ENCODE results near the gene SH3TC1.

SH3TC1 gene

GRCh38 chr4:8199594-8200301, 658 bp downstream of the SH3TC1 start:
- POLR2A ChIA-PET (ENCODE audit: low non-redundant PET) = no interaction called here
- H3K27ac ChIP-seq = peak overlapping the region; percentile 96
- CTCF ChIA-PET = interaction anchor here (0.5 to 3.5 kb wide), 4 partner anchors 19 to 1491 kb away, joined by 3 to 21 read pairs (median 6); no protein-coding TSS in a partner anchor

GRCh38 chr4:8200302-8200975, 1.3 kb downstream of the SH3TC1 start:
- ChIA-PET CTCF (interaction anchor here (0.6 to 2.9 kb wide), 3 partner anchors 24 to 1491 kb away, joined by 3 to 9 read pairs (median 4); no protein-coding TSS in a partner anchor), POLR2A (ENCODE audit: low non-redundant PET) (no interaction called here)

More at GRCh38 chr4:8199594-8200301, 658 bp downstream of the SH3TC1 start:
- DNase-seq (ENCODE audit: low spot score) = peak; percentile 24
- no peak for TF ChIP-seq CTCF (conservative IDR thresholded peaks at IDR 0.05; ENCODE audit: low read depth)

GRCh38 chr4:8201321-8201781, 2.3 kb downstream of the SH3TC1 start:
- peak overlapping the region; percentile 96 for H3K27ac ChIP-seq
- ChIA-PET CTCF (interaction anchor here (2.9 kb wide), 1 partner anchor 25 kb away, joined by 9 read pairs; no protein-coding TSS in a partner anchor), POLR2A (ENCODE audit: low non-redundant PET) (no interaction called here)
- DNase-seq (ENCODE audit: low spot score) = no peak
- TF ChIP-seq CTCF (conservative IDR thresholded peaks at IDR 0.05; ENCODE audit: low read depth) = no peak

More at GRCh38 chr4:8200302-8200975, 1.3 kb downstream of the SH3TC1 start:
- H3K27ac ChIP-seq = peak overlapping the region; percentile 96
- no peak for TF ChIP-seq CTCF (conservative IDR thresholded peaks at IDR 0.05; ENCODE audit: low read depth)
- DNase-seq (ENCODE audit: low spot score) = peak; percentile 75

- ChIA-PET POLR2A (ENCODE audit: low non-redundant PET) (no interaction called here), CTCF (interaction anchor here (0.6 to 2.9 kb wide), 2 partner anchors 26 to 51 kb away, joined by 6 to 9 read pairs; no protein-coding TSS in a partner anchor)
- peak overlapping the region; percentile 96 for H3K27ac ChIP-seq
- DNase-seq (ENCODE audit: low spot score) = no peak
- TF ChIP-seq CTCF (conservative IDR thresholded peaks at IDR 0.05; ENCODE audit: low read depth) = no peak
Measured at GRCh38 chr4:8202108-8203051, 3.3 kb downstream of the SH3TC1 start.

- no peak for DNase-seq (ENCODE audit: low spot score)
- POLR2A ChIA-PET (ENCODE audit: low non-redundant PET) = no interaction called here
- TF ChIP-seq CTCF (conservative IDR thresholded peaks at IDR 0.05; ENCODE audit: low read depth) = no peak
- CTCF ChIA-PET = interaction anchor here (0.6 kb wide), 1 partner anchor 867 kb away, joined by 4 read pairs; no protein-coding TSS in a partner anchor
- H3K27ac ChIP-seq = peak overlapping the region; percentile 96
Measured at GRCh38 chr4:8203052-8203401, 3.9 kb downstream of the SH3TC1 start.

GRCh38 chr4:8203817-8204216, 4.7 kb downstream of the SH3TC1 start:
- ChIA-PET POLR2A (ENCODE audit: low non-redundant PET) (no interaction called here), CTCF (no interaction called here)
- DNase-seq (ENCODE audit: low spot score) = no peak
- no peak for TF ChIP-seq CTCF (conservative IDR thresholded peaks at IDR 0.05; ENCODE audit: low read depth)
- peak overlapping the region; percentile 96 for H3K27ac ChIP-seq
